IMR-90 (cell line): ENCODE results near the gene GPRC5C.

Experiments used
- BHLHE40 ChIP-seq: fragments of 150-350 bp; IDR thresholded peaks from 2 replicates; pipeline ENCODE4 v1.6.1; 2016; ENCODE audit warnings: mild to moderate bottlenecking, low read depth, low read length
- MAZ ChIP-seq: IDR thresholded peaks from 2 replicates; pipeline ENCODE4 v1.6.1; 2012; ENCODE audit warnings: low read depth, mild to moderate bottlenecking, low read length, improper control_type of control experiment, moderate library complexity, borderline replicate concordance
- POLR2A ChIP-seq: IDR thresholded peaks from 2 replicates; pipeline ENCODE4 v1.6.1; 2012; ENCODE audit warnings: mild to moderate bottlenecking, low read depth, low read length
- RAD21 ChIP-seq: IDR thresholded peaks from 2 replicates; pipeline ENCODE4 v1.6.1; 2012; ENCODE audit warnings: low read length, improper control_type of control experiment
- RFX5 ChIP-seq: IDR thresholded peaks from 2 replicates; pipeline ENCODE4 v1.8.0; 2012; ENCODE audit warnings: low read depth, mild to moderate bottlenecking, low read length, moderate library complexity
- TF ChIP-seq, protein P1 (sequence below): conservative IDR thresholded peaks from 2 replicates; pipeline ENCODE4 v1.5.1; 2012; ENCODE audit warnings: mild to moderate bottlenecking, low read depth, low read length, improper control_type of control experiment

GRCh38 chr17:74467221-74467951 lies 35.5 kb downstream of the GPRC5C start:
- TF ChIP-seq POLR2A = no peak
- TF ChIP-seq RFX5 = no peak
- TF ChIP-seq, protein P1, sequence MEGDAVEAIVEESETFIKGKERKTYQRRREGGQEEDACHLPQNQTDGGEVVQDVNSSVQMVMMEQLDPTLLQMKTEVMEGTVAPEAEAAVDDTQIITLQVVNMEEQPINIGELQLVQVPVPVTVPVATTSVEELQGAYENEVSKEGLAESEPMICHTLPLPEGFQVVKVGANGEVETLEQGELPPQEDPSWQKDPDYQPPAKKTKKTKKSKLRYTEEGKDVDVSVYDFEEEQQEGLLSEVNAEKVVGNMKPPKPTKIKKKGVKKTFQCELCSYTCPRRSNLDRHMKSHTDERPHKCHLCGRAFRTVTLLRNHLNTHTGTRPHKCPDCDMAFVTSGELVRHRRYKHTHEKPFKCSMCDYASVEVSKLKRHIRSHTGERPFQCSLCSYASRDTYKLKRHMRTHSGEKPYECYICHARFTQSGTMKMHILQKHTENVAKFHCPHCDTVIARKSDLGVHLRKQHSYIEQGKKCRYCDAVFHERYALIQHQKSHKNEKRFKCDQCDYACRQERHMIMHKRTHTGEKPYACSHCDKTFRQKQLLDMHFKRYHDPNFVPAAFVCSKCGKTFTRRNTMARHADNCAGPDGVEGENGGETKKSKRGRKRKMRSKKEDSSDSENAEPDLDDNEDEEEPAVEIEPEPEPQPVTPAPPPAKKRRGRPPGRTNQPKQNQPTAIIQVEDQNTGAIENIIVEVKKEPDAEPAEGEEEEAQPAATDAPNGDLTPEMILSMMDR = no peak
- no peak for TF ChIP-seq BHLHE40
- no peak for TF ChIP-seq MAZ
- TF ChIP-seq RAD21 = no peak
